ENCODE measurements around the gene DPYSL5.

DPYSL5 gene

GRCh38 chr2:26845021-26845420 lies 2.9 kb upstream of the DPYSL5 start:
- DNase-seq (ENCODE audit: low spot score), result no peak

GRCh38 chr2:26846334-26847306 lies 1.3 kb upstream of the DPYSL5 start:
- peak; percentile 90 for DNase-seq (ENCODE audit: low spot score)

- no peak for DNase-seq (ENCODE audit: low spot score)
Observed at GRCh38 chr2:26847307-26847654, 651 bp upstream of the DPYSL5 start.

- no peak for DNase-seq (ENCODE audit: low spot score)
Observed at GRCh38 chr2:26848336-26849055, 564 bp downstream of the DPYSL5 start.

- DNase-seq (ENCODE audit: low spot score), result no peak
Observed at GRCh38 chr2:26849056-26849999, 1.4 kb downstream of the DPYSL5 start.

- DNase-seq (ENCODE audit: low spot score), result no peak
Observed at GRCh38 chr2:26850000-26850431, 2.1 kb downstream of the DPYSL5 start.

GRCh38 chr2:26850505-26850904 lies 2.6 kb downstream of the DPYSL5 start:
- no peak for DNase-seq (ENCODE audit: low spot score)

GRCh38 chr2:26852405-26853306 lies 4.7 kb downstream of the DPYSL5 start:
- DNase-seq (ENCODE audit: low spot score), result no peak

GRCh38 chr2:26853751-26854150 lies 5.8 kb downstream of the DPYSL5 start:
- no peak for DNase-seq (ENCODE audit: low spot score)

- no peak for DNase-seq (ENCODE audit: low spot score)
Observed at GRCh38 chr2:26854283-26854827, 6.4 kb downstream of the DPYSL5 start.

GRCh38 chr2:26855466-26855865 lies 7.5 kb downstream of the DPYSL5 start:
- DNase-seq (ENCODE audit: low spot score), result no peak

GRCh38 chr2:26859622-26860021 lies 11.7 kb downstream of the DPYSL5 start:
- no peak for DNase-seq (ENCODE audit: low spot score)

- no peak for DNase-seq (ENCODE audit: low spot score)
Observed at GRCh38 chr2:26860211-26860850, 12.4 kb downstream of the DPYSL5 start.

- no peak for DNase-seq (ENCODE audit: low spot score)
Observed at GRCh38 chr2:26861610-26862224, 13.8 kb downstream of the DPYSL5 start.

GRCh38 chr2:26864226-26864625 lies 16.3 kb downstream of the DPYSL5 start:
- DNase-seq (ENCODE audit: low spot score), result no peak

- DNase-seq (ENCODE audit: low spot score), result no peak
Observed at GRCh38 chr2:26864646-26865045, 16.7 kb downstream of the DPYSL5 start.

GRCh38 chr2:26870585-26871095 lies 22.7 kb downstream of the DPYSL5 start:
- no peak for DNase-seq (ENCODE audit: low spot score)

- DNase-seq (ENCODE audit: low spot score), result no peak
Observed at GRCh38 chr2:26873286-26873983, 25.5 kb downstream of the DPYSL5 start.

GRCh38 chr2:26874514-26874913 lies 26.6 kb downstream of the DPYSL5 start:
- no peak for DNase-seq (ENCODE audit: low spot score)
